ENCODE data around the gene ZP1. TPM values are rescaled to one million over a fixed set of nuclear protein-coding genes. Genes with fewer than 3 reads are reported as not detected.

The ZP1 gene
- total and polyA plus RNA-seq, 10 of the 15 experiments (the other 5 are each of a cell fraction or from before 2014, with no cell fraction given), result not detected

GRCh38 chr11:60924110-60924905 lies 57.0 kb downstream of the ZP1 start, which contains the start of gene TMEM132A (continued):
- TF ChIP-seq PAX8 (IDR thresholded peaks at IDR 0.05), result no peak
- no peak for TF ChIP-seq GABPA (IDR thresholded peaks at IDR 0.05; ENCODE audit: low read depth)
- TF ChIP-seq ZBED1 (IDR thresholded peaks at IDR 0.05; ENCODE audit: borderline replicate concordance), result peak; percentile 30; the same call in 1 of the 2 replicates
- no peak for TF ChIP-seq FOS (IDR thresholded peaks at IDR 0.05; ENCODE audit: borderline replicate concordance, extremely low read depth, insufficient read length)
- TF ChIP-seq POU2F2 (IDR thresholded peaks at IDR 0.05; ENCODE audit: borderline replicate concordance, low read depth, low read length), result no peak
- no peak for TF ChIP-seq SMC3 (IDR thresholded peaks at IDR 0.05; ENCODE audit: borderline replicate concordance, low read length)
- TF ChIP-seq PAX5 (IDR thresholded peaks at IDR 0.05; ENCODE audit: borderline replicate concordance, low read depth, low read length), result no peak
- TF ChIP-seq CREM (IDR thresholded peaks at IDR 0.05; ENCODE audit: low read depth), result no peak
- TF ChIP-seq CEBPB (IDR thresholded peaks at IDR 0.05; ENCODE audit: borderline replicate concordance in 1 of 2, low read depth in 2 of 2, low read length in 2 of 2), result no peak
- no peak for TF ChIP-seq SMAD1 (IDR thresholded peaks at IDR 0.05; ENCODE audit: low read depth, partially characterized antibody)
- no peak for TF ChIP-seq CHD2 (IDR thresholded peaks at IDR 0.05; ENCODE audit: borderline replicate concordance, low read depth, low read length)
- TF ChIP-seq WRNIP1 (IDR thresholded peaks at IDR 0.05; ENCODE audit: borderline replicate concordance, low read depth, low read length), result no peak
- no peak for TF ChIP-seq IRF3 (IDR thresholded peaks at IDR 0.05)
- TF ChIP-seq, protein P1, sequence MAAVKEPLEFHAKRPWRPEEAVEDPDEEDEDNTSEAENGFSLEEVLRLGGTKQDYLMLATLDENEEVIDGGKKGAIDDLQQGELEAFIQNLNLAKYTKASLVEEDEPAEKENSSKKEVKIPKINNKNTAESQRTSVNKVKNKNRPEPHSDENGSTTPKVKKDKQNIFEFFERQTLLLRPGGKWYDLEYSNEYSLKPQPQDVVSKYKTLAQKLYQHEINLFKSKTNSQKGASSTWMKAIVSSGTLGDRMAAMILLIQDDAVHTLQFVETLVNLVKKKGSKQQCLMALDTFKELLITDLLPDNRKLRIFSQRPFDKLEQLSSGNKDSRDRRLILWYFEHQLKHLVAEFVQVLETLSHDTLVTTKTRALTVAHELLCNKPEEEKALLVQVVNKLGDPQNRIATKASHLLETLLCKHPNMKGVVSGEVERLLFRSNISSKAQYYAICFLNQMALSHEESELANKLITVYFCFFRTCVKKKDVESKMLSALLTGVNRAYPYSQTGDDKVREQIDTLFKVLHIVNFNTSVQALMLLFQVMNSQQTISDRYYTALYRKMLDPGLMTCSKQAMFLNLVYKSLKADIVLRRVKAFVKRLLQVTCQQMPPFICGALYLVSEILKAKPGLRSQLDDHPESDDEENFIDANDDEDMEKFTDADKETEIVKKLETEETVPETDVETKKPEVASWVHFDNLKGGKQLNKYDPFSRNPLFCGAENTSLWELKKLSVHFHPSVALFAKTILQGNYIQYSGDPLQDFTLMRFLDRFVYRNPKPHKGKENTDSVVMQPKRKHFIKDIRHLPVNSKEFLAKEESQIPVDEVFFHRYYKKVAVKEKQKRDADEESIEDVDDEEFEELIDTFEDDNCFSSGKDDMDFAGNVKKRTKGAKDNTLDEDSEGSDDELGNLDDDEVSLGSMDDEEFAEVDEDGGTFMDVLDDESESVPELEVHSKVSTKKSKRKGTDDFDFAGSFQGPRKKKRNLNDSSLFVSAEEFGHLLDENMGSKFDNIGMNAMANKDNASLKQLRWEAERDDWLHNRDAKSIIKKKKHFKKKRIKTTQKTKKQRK (IDR thresholded peaks at IDR 0.05; ENCODE audit: low read depth, low read length), result no peak
- no peak for TF ChIP-seq ELK1 (IDR thresholded peaks at IDR 0.05; ENCODE audit: low read depth, low read length)
- TF ChIP-seq KLF5 (IDR thresholded peaks at IDR 0.05; ENCODE audit: partially characterized antibody), result no peak
- TF ChIP-seq BCL3 (IDR thresholded peaks at IDR 0.05; ENCODE audit: borderline replicate concordance, insufficient read depth, low read depth, low read length, poor library complexity, severe bottlenecking), result no peak
- TF ChIP-seq, protein P2, sequence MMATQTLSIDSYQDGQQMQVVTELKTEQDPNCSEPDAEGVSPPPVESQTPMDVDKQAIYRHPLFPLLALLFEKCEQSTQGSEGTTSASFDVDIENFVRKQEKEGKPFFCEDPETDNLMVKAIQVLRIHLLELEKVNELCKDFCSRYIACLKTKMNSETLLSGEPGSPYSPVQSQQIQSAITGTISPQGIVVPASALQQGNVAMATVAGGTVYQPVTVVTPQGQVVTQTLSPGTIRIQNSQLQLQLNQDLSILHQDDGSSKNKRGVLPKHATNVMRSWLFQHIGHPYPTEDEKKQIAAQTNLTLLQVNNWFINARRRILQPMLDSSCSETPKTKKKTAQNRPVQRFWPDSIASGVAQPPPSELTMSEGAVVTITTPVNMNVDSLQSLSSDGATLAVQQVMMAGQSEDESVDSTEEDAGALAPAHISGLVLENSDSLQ (IDR thresholded peaks at IDR 0.05), result no peak
- no peak for TF ChIP-seq BRCA1 (IDR thresholded peaks at IDR 0.05; ENCODE audit: low read depth, low read length)
